HTERT RPE-1 (cell line): ENCODE measurements around the gene HDAC9.

Experiments used
- in situ Hi-C: fragments of 300-500 bp; cut with MboI; formaldehyde crosslinking; loops from 4 replicates; pipeline ENCODE4 v1.14.3; 2020; ENCODE audit warnings: low sequenced_read_pairs

Gene HDAC9

GRCh38 chr7:18580950-18581349 is 85.4 kb downstream of the HDAC9 start:
- in situ Hi-C loops = no loop called here

GRCh38 chr7:18583305-18583704 is 87.8 kb downstream of the HDAC9 start:
- in situ Hi-C loops = no loop called here

- in situ Hi-C loops = no loop called here
These were observed 94.7 kb downstream of the HDAC9 start for GRCh38 chr7:18590241-18590640.

GRCh38 chr7:18590744-18591340 is 95.3 kb downstream of the HDAC9 start:
- in situ Hi-C loops = no loop called here

GRCh38 chr7:18593602-18594279 is 98.2 kb downstream of the HDAC9 start:
- in situ Hi-C loops = no loop called here

GRCh38 chr7:18597754-18598153 is 102.2 kb downstream of the HDAC9 start:
- in situ Hi-C loops = no loop called here

GRCh38 chr7:18607025-18607424 is 111.5 kb downstream of the HDAC9 start:
- in situ Hi-C loops = no loop called here

- in situ Hi-C loops = no loop called here
These were observed 114.9 kb downstream of the HDAC9 start for GRCh38 chr7:18610331-18610948.

- in situ Hi-C loops = no loop called here
These were observed 119.3 kb downstream of the HDAC9 start for GRCh38 chr7:18614841-18615240.

GRCh38 chr7:18619311-18619710 is 123.8 kb downstream of the HDAC9 start:
- in situ Hi-C loops = no loop called here

GRCh38 chr7:18623389-18623788 is 127.8 kb downstream of the HDAC9 start:
- in situ Hi-C loops = no loop called here

- in situ Hi-C loops = no loop called here
These were observed 128.9 kb downstream of the HDAC9 start for GRCh38 chr7:18624459-18624858.

GRCh38 chr7:18626086-18626485 is 130.5 kb downstream of the HDAC9 start:
- in situ Hi-C loops = no loop called here

- in situ Hi-C loops = no loop called here
These were observed 131.2 kb downstream of the HDAC9 start for GRCh38 chr7:18626717-18627116.

GRCh38 chr7:18637516-18637915 is 142.0 kb downstream of the HDAC9 start:
- in situ Hi-C loops = no loop called here

- in situ Hi-C loops = no loop called here
These were observed 143.3 kb downstream of the HDAC9 start for GRCh38 chr7:18638594-18639452.

- in situ Hi-C loops = no loop called here
These were observed 144.2 kb downstream of the HDAC9 start for GRCh38 chr7:18639711-18640110.

GRCh38 chr7:18644981-18645380 is 149.4 kb downstream of the HDAC9 start:
- in situ Hi-C loops = no loop called here

- in situ Hi-C loops = no loop called here
These were observed 152.0 kb downstream of the HDAC9 start for GRCh38 chr7:18647582-18647981.

- in situ Hi-C loops = no loop called here
These were observed 153.6 kb downstream of the HDAC9 start for GRCh38 chr7:18648849-18649758.
